Astrocyte (in vitro differentiated cells and primary cell): ENCODE results near the gene MTMR11. TPM values are rescaled to one million over a fixed set of nuclear protein-coding genes. Genes with fewer than 3 reads are reported as not detected.

Source experiments
- DNase-seq: peaks from one replicate; pipeline ENCODE4 v3.0.0-alpha.2; 2010; ENCODE audit warnings: low read depth
- FAIRE-seq: peaks from 2 replicates; lab custom pipeline; 2011; peaks lifted over from hg19 to GRCh38; lab: Jason Lieb, UNC
- H2AFZ ChIP-seq: 2 replicates; pipeline ENCODE4 v1.6.0; 2012; ENCODE audit warnings: low read depth, low read length, inconsistent platforms
- H3K27ac ChIP-seq: 2 replicates; pipeline ENCODE4 v1.5.1; 2011; ENCODE audit warnings: low read depth, low read length, inconsistent platforms
- H3K27me3 ChIP-seq: 2 replicates; pipeline ENCODE4 v1.6.0; 2011; ENCODE audit warnings: low read length, inconsistent platforms; ENCODE audit not compliant: insufficient read depth
- H3K36me3 ChIP-seq: 2 replicates; pipeline ENCODE4 v1.5.1; 2011; ENCODE audit warnings: low read length, inconsistent platforms; ENCODE audit not compliant: insufficient read depth
- H3K4me1 ChIP-seq: 2 replicates; pipeline ENCODE4 v1.5.1; 2011; ENCODE audit warnings: low read length, inconsistent platforms; ENCODE audit not compliant: insufficient read depth
- H3K4me2 ChIP-seq: 2 replicates; pipeline ENCODE4 v1.6.0; 2012; ENCODE audit warnings: low read length, inconsistent platforms
- H3K4me3 ChIP-seq: 2 replicates; pipeline ENCODE4 v1.5.1; 2011; ENCODE audit warnings: low read depth, mild to moderate bottlenecking, low read length, inconsistent platforms; ENCODE audit not compliant: insufficient read depth
- H3K79me2 ChIP-seq: 2 replicates; pipeline ENCODE4 v1.6.0; 2012; ENCODE audit warnings: mild to moderate bottlenecking, low read length, inconsistent platforms; ENCODE audit not compliant: insufficient read depth
- H3K9ac ChIP-seq: 2 replicates; pipeline ENCODE4 v1.6.0; 2012; ENCODE audit warnings: mild to moderate bottlenecking, low read length, inconsistent platforms
- H3K9me3 ChIP-seq: 2 replicates; pipeline ENCODE4 v1.5.1; 2012; ENCODE audit warnings: low read depth, mild to moderate bottlenecking, low read length, inconsistent platforms; ENCODE audit not compliant: insufficient read depth
- H4K20me1 ChIP-seq: 2 replicates; pipeline ENCODE4 v1.6.0; 2012; ENCODE audit warnings: low read length, inconsistent platforms; ENCODE audit not compliant: insufficient read depth
- H3K27ac Mint-ChIP-seq: one replicate; pipeline ENCODE4 v1.8.0; 2021; ENCODE audit warnings: mild to moderate bottlenecking, mixed read lengths; ENCODE audit not compliant: unreplicated experiment
- H3K27me3 Mint-ChIP-seq: one replicate; pipeline ENCODE4 v1.8.0; 2021; ENCODE audit warnings: low read depth, mixed read lengths; ENCODE audit not compliant: unreplicated experiment
- H3K36me3 Mint-ChIP-seq: one replicate; pipeline ENCODE4 v1.8.0; 2021; ENCODE audit warnings: low read depth, mixed read lengths; ENCODE audit not compliant: unreplicated experiment
- H3K4me1 Mint-ChIP-seq: one replicate; pipeline ENCODE4 v1.8.0; 2021; ENCODE audit warnings: low read depth, mixed read lengths; ENCODE audit not compliant: unreplicated experiment
- H3K4me3 Mint-ChIP-seq: one replicate; pipeline ENCODE4 v1.8.0; 2021; ENCODE audit warnings: mild to moderate bottlenecking, moderate library complexity, mixed read lengths; ENCODE audit not compliant: unreplicated experiment
- H3K9me3 Mint-ChIP-seq: one replicate; pipeline ENCODE4 v1.8.0; 2021; ENCODE audit warnings: mild to moderate bottlenecking, mixed read lengths; ENCODE audit not compliant: unreplicated experiment
- CTCF ChIP-seq: IDR thresholded peaks from 2 replicates; pipeline ENCODE4 v1.5.1; 2011; ENCODE audit warnings: low read depth, mild to moderate bottlenecking, inconsistent platforms, low read length, moderate library complexity; ENCODE audit not compliant: insufficient read depth
- EZH2 ChIP-seq: IDR thresholded peaks from 2 replicates; pipeline ENCODE4 v1.6.1; 2012; ENCODE audit warnings: mild to moderate bottlenecking, low read length, inconsistent platforms; ENCODE audit not compliant: insufficient read depth
- total RNA-seq: library from RNA; stranded (reverse); gene quantifications from 2 replicates; pipeline ENCODE4 v1.2.1, GENCODE V29; 2021

Gene MTMR11
- total RNA-seq, 1 donor from 2014 or later = 5.0 TPM

- peak overlapping the region; percentile 35 for H3K27ac ChIP-seq
- TF ChIP-seq CTCF (no peak), EZH2 (no peak)
- H3K4me1 Mint-ChIP-seq = peaks cover 39% of the 10 kb centered on the region
- H3K9me3 ChIP-seq = no peaks in the 10 kb centered on the region
- no peak overlapping the region for H3K4me3 Mint-ChIP-seq
- FAIRE-seq (no peak), DNase-seq (no peak)
- H3K27me3 ChIP-seq = no peaks in the 10 kb centered on the region
- H4K20me1 ChIP-seq = no peaks in the 10 kb centered on the region
- peaks cover 3% of the 10 kb centered on the region for H3K36me3 ChIP-seq
- H3K4me3 ChIP-seq = no peak overlapping the region
- no peak overlapping the region for H3K9ac ChIP-seq
- H3K27me3 Mint-ChIP-seq = no peaks in the 10 kb centered on the region
- peak overlapping the region; percentile 100 for H3K4me2 ChIP-seq
- peaks cover 3% of the 10 kb centered on the region for H3K9me3 Mint-ChIP-seq
- peaks cover 6% of the 10 kb centered on the region for H3K36me3 Mint-ChIP-seq
- no peak overlapping the region for H2AFZ ChIP-seq
- peaks cover 34% of the 10 kb centered on the region for H3K4me1 ChIP-seq
- H3K27ac Mint-ChIP-seq = peak overlapping the region; percentile 36
- peaks cover 10% of the 10 kb centered on the region for H3K79me2 ChIP-seq
These were observed 1.1 kb upstream of the MTMR11 start for GRCh38 chr1:149937759-149938158.

- Histone ChIP-seq H3K4me2 (peak overlapping the region; percentile 100), H3K4me3 (peak overlapping the region; percentile 86), H3K36me3 (peaks cover 3% of the 10 kb centered on the region), H3K9ac (peak overlapping the region; percentile 88), H3K27me3 (no peaks in the 10 kb centered on the region), H3K4me1 (peaks cover 34% of the 10 kb centered on the region), H3K79me2 (peaks cover 10% of the 10 kb centered on the region), H3K9me3 (no peaks in the 10 kb centered on the region), H3K27ac (peak overlapping the region; percentile 35), H2AFZ (peak overlapping the region; percentile 82), H4K20me1 (no peaks in the 10 kb centered on the region)
- TF ChIP-seq EZH2 = no peak
- no peak for TF ChIP-seq CTCF
- no peaks in the 10 kb centered on the region for H3K27me3 Mint-ChIP-seq
- H3K27ac Mint-ChIP-seq = peak overlapping the region; percentile 48
- H3K36me3 Mint-ChIP-seq = peaks cover 9% of the 10 kb centered on the region
- peaks cover 39% of the 10 kb centered on the region for H3K4me1 Mint-ChIP-seq
- DNase-seq = peak; percentile 75
- no peak for FAIRE-seq
- H3K4me3 Mint-ChIP-seq = peak overlapping the region; percentile 74
- peaks cover 3% of the 10 kb centered on the region for H3K9me3 Mint-ChIP-seq
These were observed 470 bp upstream of the MTMR11 start for GRCh38 chr1:149936992-149937705.

GRCh38 chr1:149934356-149934755 is 2.3 kb downstream of the MTMR11 start:
- FAIRE-seq = no peak
- peaks cover 4% of the 10 kb centered on the region for H3K9me3 Mint-ChIP-seq
- H3K4me3 Mint-ChIP-seq = no peak overlapping the region

More at GRCh38 chr1:149934356-149934755, 2.3 kb downstream of the MTMR11 start:
- Histone ChIP-seq H4K20me1 (no peaks in the 10 kb centered on the region), H3K4me2 (no peak overlapping the region), H2AFZ (no peak overlapping the region), H3K79me2 (peaks cover 10% of the 10 kb centered on the region), H3K27ac (no peak overlapping the region), H3K4me1 (peaks cover 44% of the 10 kb centered on the region), H3K9me3 (no peaks in the 10 kb centered on the region), H3K9ac (no peak overlapping the region), H3K27me3 (no peaks in the 10 kb centered on the region), H3K36me3 (peaks cover 3% of the 10 kb centered on the region), H3K4me3 (no peak overlapping the region)
- Mint-ChIP-seq H3K27ac (no peak overlapping the region), H3K27me3 (no peaks in the 10 kb centered on the region), H3K4me1 (peaks cover 29% of the 10 kb centered on the region), H3K36me3 (peaks cover 24% of the 10 kb centered on the region)
- TF ChIP-seq EZH2 (no peak), CTCF (no peak)
- no peak for DNase-seq
